ENCODE data around the gene GOLGA6L9.
"Not testable (repeated sequence)": the region's sequence is repeated elsewhere in the genome, so short reads cannot be mapped to it uniquely, and the experiment has no call there.

The GOLGA6L9 gene

DNA sequence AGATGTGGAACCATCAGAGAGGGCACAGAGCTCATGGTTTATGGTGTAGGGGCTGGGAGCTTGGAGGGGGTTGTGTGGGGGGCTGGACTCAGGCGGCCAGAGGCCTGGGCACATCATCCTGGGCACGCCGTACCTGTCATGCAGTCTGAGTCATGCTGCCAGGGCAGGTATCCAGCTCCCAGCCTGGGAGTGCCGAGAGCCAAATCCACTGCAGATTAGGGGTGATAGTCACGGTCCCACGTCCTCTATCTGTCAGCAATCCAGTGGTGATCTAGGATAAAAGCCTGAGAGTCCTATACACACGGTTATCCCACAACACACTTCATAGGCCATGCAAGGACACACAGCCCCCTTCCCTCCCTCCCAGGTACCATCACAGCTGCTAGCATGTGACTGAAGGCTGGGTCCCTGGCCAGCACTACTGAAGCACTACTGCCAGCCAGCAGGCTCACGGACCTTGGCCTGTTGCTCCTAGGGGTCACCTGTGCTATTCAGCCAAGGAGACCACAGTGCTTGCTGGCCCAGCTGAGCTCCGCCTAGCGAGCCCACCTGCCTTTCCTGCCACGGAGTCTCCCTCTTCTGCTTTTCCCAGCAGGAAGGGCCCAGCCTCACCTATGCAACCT lies 45.8 kb downstream of the GOLGA6L9 start:
- H3K36me3 ChIP-seq (replicated peaks; ENCODE audit: insufficient read depth, low read length); H3K9me3 ChIP-seq (replicated peaks; ENCODE audit: insufficient read depth, low read length); H3K79me2 ChIP-seq (ENCODE audit: low read length); H3K27ac ChIP-seq (ENCODE audit: low read length); H3K4me1 ChIP-seq (ENCODE audit: low read length); H2AFZ ChIP-seq (ENCODE audit: low read length); H3K9ac ChIP-seq (ENCODE audit: low read length); H3K27me3 ChIP-seq (replicated peaks; ENCODE audit: insufficient read depth, low read length); H3K4me2 ChIP-seq (ENCODE audit: low read depth, low read length); DNase-seq; H3F3A ChIP-seq (ENCODE audit: insufficient read depth, low read length); H4K20me1 ChIP-seq (ENCODE audit: insufficient read depth, low read length); H3K4me3 ChIP-seq (ENCODE audit: low read length); H3K9me2 ChIP-seq (replicated peaks; ENCODE audit: insufficient read depth, low read length): not testable (repeated sequence)

- not testable (repeated sequence) for H3K4me1 ChIP-seq (ENCODE audit: low read length); H3K36me3 ChIP-seq (replicated peaks; ENCODE audit: insufficient read depth, low read length); H3K27ac ChIP-seq (ENCODE audit: low read length); H3K27me3 ChIP-seq (replicated peaks; ENCODE audit: insufficient read depth, low read length); H3K9me2 ChIP-seq (replicated peaks; ENCODE audit: insufficient read depth, low read length); H3K9me3 ChIP-seq (replicated peaks; ENCODE audit: insufficient read depth, low read length); H3K4me3 ChIP-seq (ENCODE audit: low read length); H2AFZ ChIP-seq (ENCODE audit: low read length); H3K4me2 ChIP-seq (ENCODE audit: low read depth, low read length); H3K9ac ChIP-seq (ENCODE audit: low read length); H4K20me1 ChIP-seq (ENCODE audit: insufficient read depth, low read length); H3F3A ChIP-seq (ENCODE audit: insufficient read depth, low read length); H3K79me2 ChIP-seq (ENCODE audit: low read length); DNase-seq
These were observed 47.2 kb downstream of the GOLGA6L9 start for GRCh38 chr15:82476697-82477342.

DNA sequence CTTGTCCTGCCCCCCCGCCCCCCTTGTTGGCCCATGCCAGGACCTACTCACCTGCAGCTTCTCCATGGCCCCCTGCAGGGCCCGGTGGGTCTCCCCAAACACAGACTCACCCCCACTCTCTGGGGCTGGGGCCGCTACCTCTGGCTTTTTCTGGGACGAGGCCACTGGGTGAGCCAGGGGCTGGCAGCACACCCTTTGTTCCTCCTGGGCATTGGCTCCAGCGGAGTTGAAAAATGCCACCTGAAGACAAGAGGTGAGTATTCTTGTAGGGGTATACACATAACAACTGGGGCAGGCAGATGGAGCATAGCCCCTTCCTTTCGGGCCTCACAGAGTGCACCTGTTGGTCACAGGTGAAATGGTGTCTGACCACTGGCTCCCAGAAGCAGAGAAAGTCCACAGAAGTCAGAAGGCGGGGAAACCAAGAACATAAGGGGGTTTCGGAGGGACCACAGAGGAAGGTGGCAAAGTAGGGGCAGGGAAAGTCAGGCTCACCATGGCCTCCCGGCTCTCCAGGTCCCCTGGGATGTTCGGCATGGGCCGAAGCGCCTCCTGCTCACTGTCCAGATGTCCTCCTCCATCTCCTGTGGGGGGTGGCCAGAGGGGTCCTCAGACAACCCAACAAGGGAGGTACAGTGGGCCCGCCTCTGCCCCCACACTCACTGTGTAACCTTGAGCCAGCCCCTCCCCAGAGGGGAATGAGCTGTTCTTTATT lies 47.9 kb downstream of the GOLGA6L9 start:
- H4K20me1 ChIP-seq (ENCODE audit: insufficient read depth, low read length); H3K9ac ChIP-seq (ENCODE audit: low read length); H3K36me3 ChIP-seq (replicated peaks; ENCODE audit: insufficient read depth, low read length); H3K4me2 ChIP-seq (ENCODE audit: low read depth, low read length); H3K27me3 ChIP-seq (replicated peaks; ENCODE audit: insufficient read depth, low read length); H3K9me2 ChIP-seq (replicated peaks; ENCODE audit: insufficient read depth, low read length); H3K27ac ChIP-seq (ENCODE audit: low read length); DNase-seq; H3K4me1 ChIP-seq (ENCODE audit: low read length); H3K4me3 ChIP-seq (ENCODE audit: low read length); H3K9me3 ChIP-seq (replicated peaks; ENCODE audit: insufficient read depth, low read length); H2AFZ ChIP-seq (ENCODE audit: low read length); H3K79me2 ChIP-seq (ENCODE audit: low read length); H3F3A ChIP-seq (ENCODE audit: insufficient read depth, low read length): not testable (repeated sequence)

Data from MM.1S (cell line).